ENCODE data around the gene NFATC2IP.

- TF ChIP-seq MTA3 (IDR thresholded peaks at IDR 0.05; ENCODE audit: borderline replicate concordance, low read length) (no peak), KDM1A (IDR thresholded peaks at IDR 0.05; ENCODE audit: borderline replicate concordance) (no peak), FOXM1 (IDR thresholded peaks at IDR 0.05; ENCODE audit: low read depth, low read length) (no peak), TAF1 (IDR thresholded peaks at IDR 0.05; ENCODE audit: borderline replicate concordance, low read depth, low read length) (no peak), EZH2 (IDR thresholded peaks at IDR 0.05; ENCODE audit: borderline replicate concordance, control insufficient read depth, low read depth, low read length) (no peak), POLR2A (IDR thresholded peaks at IDR 0.05; ENCODE audit: low read depth, low read length) (no peak; the same call in 1 of the 2 replicates), CHD2 (IDR thresholded peaks at IDR 0.05; ENCODE audit: borderline replicate concordance, low read depth, low read length) (no peak), STAT3 (IDR thresholded peaks at IDR 0.05; ENCODE audit: low read depth, low read length) (no peak), SRF (IDR thresholded peaks at IDR 0.05; ENCODE audit: low read depth in 2 of 2, low read length in 2 of 2) (no peak), POLR2AphosphoS5 (IDR thresholded peaks at IDR 0.05; ENCODE audit: low read length) (no peak)
- TF ChIP-seq, protein P1, sequence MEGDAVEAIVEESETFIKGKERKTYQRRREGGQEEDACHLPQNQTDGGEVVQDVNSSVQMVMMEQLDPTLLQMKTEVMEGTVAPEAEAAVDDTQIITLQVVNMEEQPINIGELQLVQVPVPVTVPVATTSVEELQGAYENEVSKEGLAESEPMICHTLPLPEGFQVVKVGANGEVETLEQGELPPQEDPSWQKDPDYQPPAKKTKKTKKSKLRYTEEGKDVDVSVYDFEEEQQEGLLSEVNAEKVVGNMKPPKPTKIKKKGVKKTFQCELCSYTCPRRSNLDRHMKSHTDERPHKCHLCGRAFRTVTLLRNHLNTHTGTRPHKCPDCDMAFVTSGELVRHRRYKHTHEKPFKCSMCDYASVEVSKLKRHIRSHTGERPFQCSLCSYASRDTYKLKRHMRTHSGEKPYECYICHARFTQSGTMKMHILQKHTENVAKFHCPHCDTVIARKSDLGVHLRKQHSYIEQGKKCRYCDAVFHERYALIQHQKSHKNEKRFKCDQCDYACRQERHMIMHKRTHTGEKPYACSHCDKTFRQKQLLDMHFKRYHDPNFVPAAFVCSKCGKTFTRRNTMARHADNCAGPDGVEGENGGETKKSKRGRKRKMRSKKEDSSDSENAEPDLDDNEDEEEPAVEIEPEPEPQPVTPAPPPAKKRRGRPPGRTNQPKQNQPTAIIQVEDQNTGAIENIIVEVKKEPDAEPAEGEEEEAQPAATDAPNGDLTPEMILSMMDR (IDR thresholded peaks at IDR 0.05 in 2 of 3, conservative IDR thresholded peaks at IDR 0.05 in 1 of 3; ENCODE audit: control insufficient read depth in 2 of 3, extremely low read depth in 1 of 3, insufficient read depth in 1 of 3, low read depth in 3 of 3, low read length in 3 of 3): no peak
- TF ChIP-seq, protein P2, sequence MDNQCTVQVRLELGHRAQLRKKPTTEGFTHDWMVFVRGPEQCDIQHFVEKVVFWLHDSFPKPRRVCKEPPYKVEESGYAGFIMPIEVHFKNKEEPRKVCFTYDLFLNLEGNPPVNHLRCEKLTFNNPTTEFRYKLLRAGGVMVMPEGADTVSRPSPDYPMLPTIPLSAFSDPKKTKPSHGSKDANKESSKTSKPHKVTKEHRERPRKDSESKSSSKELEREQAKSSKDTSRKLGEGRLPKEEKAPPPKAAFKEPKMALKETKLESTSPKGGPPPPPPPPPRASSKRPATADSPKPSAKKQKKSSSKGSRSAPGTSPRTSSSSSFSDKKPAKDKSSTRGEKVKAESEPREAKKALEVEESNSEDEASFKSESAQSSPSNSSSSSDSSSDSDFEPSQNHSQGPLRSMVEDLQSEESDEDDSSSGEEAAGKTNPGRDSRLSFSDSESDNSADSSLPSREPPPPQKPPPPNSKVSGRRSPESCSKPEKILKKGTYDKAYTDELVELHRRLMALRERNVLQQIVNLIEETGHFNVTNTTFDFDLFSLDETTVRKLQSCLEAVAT (IDR thresholded peaks at IDR 0.05): no peak
These were observed 45.4 kb upstream of the NFATC2IP start for GRCh38 chr16:28905229-28905754.
